ENCODE data around the gene BDKRB1.

GRCh38 chr14:96232506-96232905 lies 23.5 kb upstream of the BDKRB1 start:
- no peak for TF ChIP-seq POLR2AphosphoS5 (IDR thresholded peaks at IDR 0.05; ENCODE audit: low read length)
- no peak for TF ChIP-seq RAD21 (IDR thresholded peaks at IDR 0.05; ENCODE audit: insufficient read depth, low read depth, low read length)
- TF ChIP-seq POLR2A (IDR thresholded peaks at IDR 0.05; ENCODE audit: low read depth, low read length), result no peak
- no peak for TF ChIP-seq BRCA1 (IDR thresholded peaks at IDR 0.05; ENCODE audit: low read depth, low read length)
- no peak for TF ChIP-seq SUPT20H (IDR thresholded peaks at IDR 0.05; ENCODE audit: borderline replicate concordance, control insufficient read depth, low read depth, low read length)
- no peak for TF ChIP-seq REST (IDR thresholded peaks at IDR 0.05; ENCODE audit: low read depth, low read length)
- no peak for TF ChIP-seq MLLT1 (IDR thresholded peaks at IDR 0.05)
- no peak for TF ChIP-seq SMC3 (IDR thresholded peaks at IDR 0.05; ENCODE audit: borderline replicate concordance, low read length)
- TF ChIP-seq CHD1 (IDR thresholded peaks at IDR 0.05; ENCODE audit: low read depth, low read length), result no peak
- TF ChIP-seq ZBTB40 (IDR thresholded peaks at IDR 0.05; ENCODE audit: borderline replicate concordance), result no peak
- no peak for TF ChIP-seq EZH2 (IDR thresholded peaks at IDR 0.05; ENCODE audit: borderline replicate concordance, control insufficient read depth, low read depth, low read length)
- no peak for TF ChIP-seq CTCF (IDR thresholded peaks at IDR 0.05 in 2 of 3, conservative IDR thresholded peaks at IDR 0.05 in 1 of 3; ENCODE audit: control insufficient read depth in 2 of 3, extremely low read depth in 1 of 3, insufficient read depth in 1 of 3, low read depth in 3 of 3, low read length in 3 of 3)
- TF ChIP-seq DPF2 (IDR thresholded peaks at IDR 0.05), result no peak
- TF ChIP-seq GABPA (IDR thresholded peaks at IDR 0.05; ENCODE audit: low read depth), result no peak
